Astrocyte (in vitro differentiated cells and primary cell): ENCODE measurements around the gene CAVIN2.

ENCODE experiments used
- CTCF ChIP-seq: IDR thresholded peaks from 2 replicates; pipeline ENCODE4 v1.5.1; 2011; ENCODE audit warnings: low read depth, mild to moderate bottlenecking, inconsistent platforms, low read length, moderate library complexity; ENCODE audit not compliant: insufficient read depth
- EZH2 ChIP-seq: IDR thresholded peaks from 2 replicates; pipeline ENCODE4 v1.6.1; 2012; ENCODE audit warnings: mild to moderate bottlenecking, low read length, inconsistent platforms; ENCODE audit not compliant: insufficient read depth

DNA sequence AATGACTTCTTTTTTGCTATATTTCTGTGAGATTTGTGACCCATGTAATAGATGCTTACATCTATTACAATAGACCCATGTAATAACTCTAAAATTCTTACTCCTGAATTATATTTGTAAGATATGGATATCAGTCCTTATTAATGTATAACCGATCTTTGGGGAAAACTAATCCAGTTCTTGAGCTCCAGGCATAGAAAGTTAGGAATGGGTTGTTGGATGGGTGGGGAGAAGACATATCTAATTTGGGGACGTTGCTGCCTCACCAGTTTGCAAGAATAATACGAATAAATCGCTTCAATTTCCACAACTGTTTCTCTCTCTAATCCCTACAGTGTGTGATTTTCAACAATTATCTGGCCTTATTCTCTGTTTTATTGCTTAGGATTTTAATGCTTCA, 13.5 kb downstream of the CAVIN2 start:
- TF ChIP-seq EZH2 (no peak), CTCF (no peak)
